C4-2B (cell line): ENCODE data around the gene HIRIP3.

Source experiments
- CTCF ChIP-seq: fragments of 450-650 bp; conservative IDR thresholded peaks from 2 replicates; pipeline ENCODE4 v1.5.1; 2017; ENCODE audit warnings: mild to moderate bottlenecking
- ZFX ChIP-seq: fragments of 450-650 bp; IDR thresholded peaks from 2 replicates; pipeline ENCODE4 v1.6.1; 2017

DNA sequence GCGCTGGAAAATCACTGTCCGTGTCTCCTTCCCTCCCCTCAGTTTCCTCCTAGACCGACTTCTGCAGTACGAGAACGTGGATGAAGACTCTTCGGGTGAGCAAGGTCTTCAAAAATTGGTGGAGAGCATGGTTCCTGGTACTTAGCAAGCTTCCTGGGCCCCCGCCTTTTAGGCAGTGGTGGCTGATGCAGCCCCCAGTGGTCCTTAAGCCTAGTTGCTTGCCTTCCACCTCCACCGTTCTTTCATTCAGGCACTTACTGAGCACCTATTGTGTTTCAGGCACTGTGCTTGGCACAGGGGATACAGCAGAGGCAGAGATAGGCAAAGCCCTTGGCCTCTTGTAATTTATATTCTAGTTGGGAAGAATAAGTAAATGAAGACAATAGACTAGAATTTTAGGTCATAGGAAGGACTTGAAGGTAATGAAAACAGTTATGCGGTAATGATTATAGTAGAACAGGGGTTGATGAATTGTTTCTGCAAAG, 1.4 kb upstream of the HIRIP3 start:
- TF ChIP-seq CTCF (no peak), ZFX (no peak)
